GM23248 (cell line): Measurements from ENCODE around the gene ANKRD22. TPM values are rescaled to one million over a fixed set of nuclear protein-coding genes. Genes with fewer than 3 reads are reported as not detected.
A peak's percentile ranks its signal among the peaks of the same experiment; 100 is the strongest.

Experiments
- DNase-seq: peaks from one replicate; pipeline ENCODE4 v3.0.0-alpha.2; 2015
- H2AFZ ChIP-seq: fragments of 200-600 bp; sonication (generic); 2 replicates; pipeline ENCODE4 v1.6.1; 2016; ENCODE audit warnings: antibody characterized with exemption
- H3F3A ChIP-seq: fragments of 200-600 bp; sonication (generic); 2 replicates; pipeline ENCODE4 v1.6.1; 2016; ENCODE audit warnings: mild to moderate bottlenecking, antibody characterized with exemption, mixed run types; ENCODE audit not compliant: insufficient read depth
- H3K27ac ChIP-seq: fragments of 200-600 bp; sonication (generic); 2 replicates; pipeline ENCODE4 v1.5.1; 2016; ENCODE audit warnings: mild to moderate bottlenecking
- H3K27me3 ChIP-seq: fragments of 200-600 bp; sonication (generic); replicated peaks from 2 replicates; pipeline ENCODE4 v1.6.1; 2016; ENCODE audit warnings: mild to moderate bottlenecking; ENCODE audit not compliant: insufficient read depth
- H3K36me3 ChIP-seq: fragments of 200-600 bp; sonication (generic); 2 replicates; pipeline ENCODE4 v1.6.1; 2016; ENCODE audit warnings: low read depth, mild to moderate bottlenecking
- H3K4me1 ChIP-seq: fragments of 200-600 bp; sonication (generic); 2 replicates; pipeline ENCODE4 v1.6.1; 2016; ENCODE audit warnings: mild to moderate bottlenecking; ENCODE audit not compliant: insufficient read depth
- H3K4me2 ChIP-seq: fragments of 200-600 bp; sonication (generic); one replicate; pipeline ENCODE4 v1.6.1; 2016; ENCODE audit warnings: mild to moderate bottlenecking; ENCODE audit not compliant: unreplicated experiment
- H3K4me3 ChIP-seq: fragments of 200-600 bp; sonication (generic); 2 replicates; pipeline ENCODE4 v1.5.1; 2016; ENCODE audit warnings: mild to moderate bottlenecking
- H3K79me2 ChIP-seq: fragments of 200-600 bp; sonication (generic); 2 replicates; pipeline ENCODE4 v1.6.1; 2016; ENCODE audit warnings: mild to moderate bottlenecking; ENCODE audit not compliant: insufficient read depth
- H3K9ac ChIP-seq: fragments of 200-600 bp; sonication (generic); 2 replicates; pipeline ENCODE4 v1.6.1; 2016; ENCODE audit warnings: mild to moderate bottlenecking
- H3K9me2 ChIP-seq: fragments of 200-600 bp; sonication (generic); 2 replicates; pipeline ENCODE4 v1.6.1; 2016; ENCODE audit warnings: mixed run types, mild to moderate bottlenecking, moderate library complexity; ENCODE audit not compliant: insufficient read depth
- H3K9me3 ChIP-seq: fragments of 200-600 bp; sonication (generic); one replicate; pipeline ENCODE4 v1.6.1; 2017; ENCODE audit warnings: low read depth
- H4K20me1 ChIP-seq: fragments of 200-600 bp; sonication (generic); 2 replicates; pipeline ENCODE4 v1.6.0; 2016; ENCODE audit not compliant: insufficient read depth
- EZH2 ChIP-seq: fragments of 200-600 bp; sonication (generic); IDR thresholded peaks from 2 replicates; pipeline ENCODE4 v1.6.1; 2018; ENCODE audit warnings: antibody characterized with exemption, mild to moderate bottlenecking; ENCODE audit not compliant: insufficient read depth, poor library complexity, severe bottlenecking
- EZH2phosphoT487 ChIP-seq: fragments of 200-600 bp; sonication (generic); IDR thresholded peaks from 2 replicates; pipeline ENCODE4 v1.6.1; 2018; ENCODE audit warnings: antibody characterized with exemption, moderate library complexity, mild to moderate bottlenecking, low read depth; ENCODE audit not compliant: insufficient read depth
- WGBS, 2 experiments: methylation state at CpG; one replicate each; pipeline ENCODE4 v1.1.6; 2015 to 2017; ENCODE audit warnings: low lambda C conversion rate in 2 of 2, low coverage in 1 of 2; ENCODE audit errors: missing lambda C conversion rate in 2 of 2; 5-methylcytosine and 5-hydroxymethylcytosine counted together
- in situ Hi-C: fragments of 300-500 bp; cut with MboI; formaldehyde crosslinking; loops from 2 replicates; pipeline ENCODE4 v1.15.0; 2020
- polyA plus RNA-seq: library from polyadenylated mRNA; unstranded; fragments of >200 nt; fragmentation: Nextera tagmentation; extraction: Ambion mirVana; gene quantifications from 2 replicates; pipeline ENCODE4 v1.2.1, GENCODE V29; 2016
- total RNA-seq: library from RNA; depleted of rRNA; stranded (reverse); fragments of >200 nt; shearing (Covaris generic); gene quantifications from 2 replicates; pipeline ENCODE4 v1.2.3, GENCODE V29; 2014

The ANKRD22 gene
- total and polyA plus RNA-seq, 2 experiments from 2014 or later: 0.22 TPM; not detected in 1

DNA sequence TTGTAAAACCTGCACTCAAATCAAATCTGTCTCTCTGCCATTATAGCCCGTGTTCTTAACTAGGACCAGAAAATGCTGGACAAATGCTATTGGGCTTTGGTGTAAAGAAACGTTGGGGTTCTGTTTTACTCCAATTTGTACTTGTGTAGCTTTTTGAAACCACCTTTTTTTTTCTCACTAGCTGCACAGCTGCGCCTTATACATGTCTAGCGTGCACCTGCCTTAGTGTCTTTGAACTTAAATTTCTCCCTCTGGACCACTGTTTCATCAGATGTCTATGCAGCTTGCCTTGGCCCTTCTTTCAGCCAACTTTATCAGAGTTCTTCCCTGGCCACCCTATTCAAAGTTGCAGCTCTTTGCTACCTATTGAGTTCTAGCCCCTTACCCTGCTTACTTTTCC, 42.0 kb downstream of the ANKRD22 start:
- no peak overlapping the region for H3K9ac ChIP-seq
- no peak for DNase-seq
- H2AFZ ChIP-seq: no peak overlapping the region
- H3K36me3 ChIP-seq: no peaks in the 10 kb centered on the region
- no peak overlapping the region for H3K27ac ChIP-seq
- H3K79me2 ChIP-seq: no peaks in the 10 kb centered on the region
- no peaks in the 10 kb centered on the region for H4K20me1 ChIP-seq
- no peaks in the 10 kb centered on the region for H3K9me3 ChIP-seq
- in situ Hi-C loops: loop anchor here (10.0 kb wide), 2 partner anchors 115 to 235 kb away; no protein-coding TSS in a partner anchor
- H3K4me3 ChIP-seq: no peak overlapping the region
- H3F3A ChIP-seq: peaks cover 12% of the 10 kb centered on the region; the same call in 1 of the 2 replicates
- WGBS, 2 experiments: 63 to 71% methylated on average over 4 of the region's 4 CpGs
- peaks cover 8% of the 10 kb centered on the region; the same call in 1 of the 2 replicates for H3K27me3 ChIP-seq
- peaks cover 7% of the 10 kb centered on the region; the same call in 1 of the 2 replicates for H3K4me1 ChIP-seq
- no peak overlapping the region for H3K4me2 ChIP-seq
- no peaks in the 10 kb centered on the region for H3K9me2 ChIP-seq
- TF ChIP-seq EZH2phosphoT487 (no peak), EZH2 (no peak)

- no peaks in the 10 kb centered on the region for H3K9me3 ChIP-seq
- in situ Hi-C loops: no loop called here
- no peak for DNase-seq
- H3K79me2 ChIP-seq: no peaks in the 10 kb centered on the region
- TF ChIP-seq EZH2phosphoT487 (no peak), EZH2 (no peak)
- no peak overlapping the region for H2AFZ ChIP-seq
- no peak overlapping the region for H3K27ac ChIP-seq
- 87 to 95% methylated on average over 3 of the region's 3 CpGs for WGBS, 2 experiments
- H3K27me3 ChIP-seq: no peaks in the 10 kb centered on the region
- peaks cover 11% of the 10 kb centered on the region; the same call in 1 of the 2 replicates for H3K4me1 ChIP-seq
- no peaks in the 10 kb centered on the region for H3K9me2 ChIP-seq
- H3K36me3 ChIP-seq: no peaks in the 10 kb centered on the region
- H3K9ac ChIP-seq: no peak overlapping the region
- no peak overlapping the region for H3K4me3 ChIP-seq
- no peaks in the 10 kb centered on the region for H4K20me1 ChIP-seq
- H3F3A ChIP-seq: peaks cover 16% of the 10 kb centered on the region; the same call in 1 of the 2 replicates
- H3K4me2 ChIP-seq: no peak overlapping the region
These were observed 45.7 kb downstream of the ANKRD22 start for GRCh38 chr10:88805924-88806323.

GRCh38 chr10:88805361-88805760, 46.3 kb downstream of the ANKRD22 start:
- H3K27ac ChIP-seq: no peak overlapping the region
- H2AFZ ChIP-seq: no peak overlapping the region
- in situ Hi-C loops: no loop called here
- 38 to 40% methylated on average over 2 of the region's 2 CpGs for WGBS, 2 experiments
- no peaks in the 10 kb centered on the region for H3K9me3 ChIP-seq
- peaks cover 17% of the 10 kb centered on the region for H3K4me1 ChIP-seq
- H3F3A ChIP-seq: peaks cover 20% of the 10 kb centered on the region; the same call in 1 of the 2 replicates
- TF ChIP-seq EZH2 (no peak), EZH2phosphoT487 (no peak)
- H3K27me3 ChIP-seq: no peaks in the 10 kb centered on the region
- no peak overlapping the region for H3K4me2 ChIP-seq
- H3K9me2 ChIP-seq: no peaks in the 10 kb centered on the region
- H3K79me2 ChIP-seq: no peaks in the 10 kb centered on the region
- H3K36me3 ChIP-seq: no peaks in the 10 kb centered on the region
- no peaks in the 10 kb centered on the region for H4K20me1 ChIP-seq
- H3K4me3 ChIP-seq: no peak overlapping the region
- DNase-seq: peak; percentile 16
- H3K9ac ChIP-seq: no peak overlapping the region

DNA sequence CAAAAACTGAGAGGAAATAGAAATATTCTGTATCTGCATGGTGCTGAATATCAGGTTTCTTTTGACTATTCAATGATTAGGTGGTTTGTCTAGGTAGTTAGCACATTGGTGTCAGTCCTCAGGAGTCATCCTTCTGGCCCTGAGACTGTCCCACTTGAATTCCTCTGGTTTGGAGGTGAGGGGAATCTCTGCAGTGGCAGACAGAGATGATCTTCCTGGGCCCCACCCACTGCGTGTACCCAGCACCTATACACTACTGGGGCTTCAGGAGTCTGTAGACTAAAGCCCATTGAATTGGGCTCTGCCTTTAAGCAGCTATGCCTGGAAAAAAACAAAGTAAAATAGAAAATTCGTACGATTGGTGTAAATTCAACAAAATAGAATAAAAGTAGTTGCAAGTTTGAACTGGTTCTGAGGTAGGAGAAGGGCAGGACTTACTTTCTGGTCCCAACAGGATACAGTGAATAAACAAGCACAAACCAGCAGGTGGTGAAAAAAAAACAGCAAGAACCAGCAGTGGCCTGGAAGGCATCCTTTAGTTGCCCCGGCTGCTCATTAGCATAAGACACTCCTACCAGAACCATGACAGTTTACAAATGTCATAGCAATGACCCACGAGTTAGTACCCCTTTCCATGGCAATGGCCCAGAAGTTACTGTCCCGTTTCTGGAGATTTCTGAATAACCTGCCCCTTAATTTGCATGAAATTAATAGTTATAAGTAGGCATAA, 47.4 kb downstream of the ANKRD22 start:
- Histone ChIP-seq H3K9ac (no peak overlapping the region), H4K20me1 (no peaks in the 10 kb centered on the region), H3K4me3 (no peak overlapping the region), H3K36me3 (no peaks in the 10 kb centered on the region), H3F3A (peaks cover 16% of the 10 kb centered on the region; the same call in 1 of the 2 replicates), H3K4me1 (peaks cover 17% of the 10 kb centered on the region), H3K27me3 (no peaks in the 10 kb centered on the region), H3K27ac (no peak overlapping the region), H3K79me2 (no peaks in the 10 kb centered on the region), H3K9me3 (no peaks in the 10 kb centered on the region), H3K4me2 (no peak overlapping the region), H3K9me2 (no peaks in the 10 kb centered on the region), H2AFZ (no peak overlapping the region)
- in situ Hi-C loops: no loop called here
- no peak for TF ChIP-seq EZH2
- TF ChIP-seq EZH2phosphoT487: no peak
- 45 to 49% methylated on average over 6 of the region's 6 CpGs for WGBS, 2 experiments
- DNase-seq: no peak
